ENCODE measurements around the gene C12orf76.

Gene C12orf76

DNA sequence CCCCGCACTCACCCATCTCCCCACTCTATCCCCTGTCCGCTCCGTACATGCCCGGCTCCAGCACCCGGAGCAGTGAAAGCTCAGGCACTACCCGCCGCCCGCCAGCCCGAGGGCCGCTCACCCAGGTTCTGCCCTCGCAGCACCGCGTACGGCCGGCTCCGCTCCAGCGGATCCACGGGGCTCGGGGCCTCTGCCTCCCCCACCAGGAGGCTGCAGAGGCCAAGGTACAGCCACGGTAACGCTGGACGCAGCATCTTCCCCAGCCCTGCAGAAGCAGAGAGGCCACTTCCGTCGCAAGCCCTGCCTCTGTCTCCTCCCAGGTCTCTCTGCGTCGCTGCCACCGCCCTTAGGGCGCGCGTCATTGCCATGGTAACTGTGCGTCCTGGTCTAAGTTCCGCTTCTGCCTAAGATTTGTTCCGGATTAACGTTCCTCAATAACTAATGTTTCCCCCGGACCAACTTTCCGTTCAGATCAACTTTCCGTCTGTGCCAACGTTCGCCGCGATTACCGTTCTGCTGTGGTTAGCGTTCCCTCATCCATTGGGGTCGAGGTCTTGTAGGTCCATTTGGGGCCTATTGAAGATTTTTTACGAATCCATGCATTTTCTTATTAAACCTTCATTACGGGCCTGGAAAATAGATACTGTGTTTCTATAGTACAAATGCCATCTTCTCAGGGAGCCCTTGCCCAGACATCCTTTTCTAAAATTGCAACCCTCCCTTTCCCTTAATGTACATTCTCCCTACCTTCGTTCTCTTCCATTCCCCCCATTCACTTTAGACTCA is at the start of gene C12orf76:
Gene C12orf76 (minus strand): TSS at position 281 of the 786 bp plus-strand sequence. CDS start 27 bp downstream, at position 254.
- H3K9me3 ChIP-seq (ENCODE audit: control insufficient read depth, insufficient read depth, low read depth, low read length), result no peaks in the 10 kb centered on the region
- POLR2A ChIA-PET, result interaction anchor here (0.6 to 1.2 kb wide), 3 partner anchors 7 to 987 kb away, joined by 3 to 4 read pairs (median 4); partner anchors contain the start of gene ANKRD13A
- CTCF ChIA-PET, result interaction anchor here (0.6 kb wide), 1 partner anchor 563 kb away, joined by 3 read pairs; no protein-coding TSS in a partner anchor
- H3K36me3 ChIP-seq (ENCODE audit: control insufficient read depth in 2 of 2, insufficient read depth in 1 of 2, low read length in 2 of 2), result peaks cover 0 to 3% of the 10 kb centered on the region in 2 experiments; a peak in 2 of 3 replicates
- H3K4me3 ChIP-seq (ENCODE audit: low read depth, low read length), result peak within 1 kb of the TSS; percentile 71
- no peaks in the 10 kb centered on the region; the same call in 1 of the 2 replicates for H3K4me1 ChIP-seq (ENCODE audit: control insufficient read depth, insufficient read depth, low read length)
- peak within 1 kb of the TSS; percentile 35 for H3K27ac ChIP-seq (ENCODE audit: extremely low read depth, low read depth, low read length)
- TF ChIP-seq REST (tag by site-specific recombination; IDR thresholded peaks at IDR 0.05), result peak; percentile 59
- no peak for TF ChIP-seq ZNF555 (tag by site-specific recombination; conservative IDR thresholded peaks at IDR 0.05)
- 0 out of 2 replicates have a peak, but pooled peaks have one; percentile 27 for TF ChIP-seq MZF1 (tag by site-specific recombination; IDR thresholded peaks at IDR 0.05; ENCODE audit: borderline replicate concordance)
- peak; percentile 68 for TF ChIP-seq ZBTB8A (tag by site-specific recombination; IDR thresholded peaks at IDR 0.05)
- TF ChIP-seq ZNF624 (tag by site-specific recombination; IDR thresholded peaks at IDR 0.05), result no peak
- TF ChIP-seq, protein P1, sequence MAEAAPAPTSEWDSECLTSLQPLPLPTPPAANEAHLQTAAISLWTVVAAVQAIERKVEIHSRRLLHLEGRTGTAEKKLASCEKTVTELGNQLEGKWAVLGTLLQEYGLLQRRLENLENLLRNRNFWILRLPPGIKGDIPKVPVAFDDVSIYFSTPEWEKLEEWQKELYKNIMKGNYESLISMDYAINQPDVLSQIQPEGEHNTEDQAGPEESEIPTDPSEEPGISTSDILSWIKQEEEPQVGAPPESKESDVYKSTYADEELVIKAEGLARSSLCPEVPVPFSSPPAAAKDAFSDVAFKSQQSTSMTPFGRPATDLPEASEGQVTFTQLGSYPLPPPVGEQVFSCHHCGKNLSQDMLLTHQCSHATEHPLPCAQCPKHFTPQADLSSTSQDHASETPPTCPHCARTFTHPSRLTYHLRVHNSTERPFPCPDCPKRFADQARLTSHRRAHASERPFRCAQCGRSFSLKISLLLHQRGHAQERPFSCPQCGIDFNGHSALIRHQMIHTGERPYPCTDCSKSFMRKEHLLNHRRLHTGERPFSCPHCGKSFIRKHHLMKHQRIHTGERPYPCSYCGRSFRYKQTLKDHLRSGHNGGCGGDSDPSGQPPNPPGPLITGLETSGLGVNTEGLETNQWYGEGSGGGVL (tag by site-specific recombination; IDR thresholded peaks at IDR 0.05), result no peak
- TF ChIP-seq ZNF610 (tag by site-specific recombination; IDR thresholded peaks at IDR 0.05; ENCODE audit: borderline replicate concordance), result peak; percentile 85
- TF ChIP-seq ZNF777 (tag by site-specific recombination; IDR thresholded peaks at IDR 0.05; ENCODE audit: borderline replicate concordance), result peak; percentile 84; the same call in 1 of the 2 replicates
- no peak for TF ChIP-seq IKZF3 (tag by site-specific recombination; IDR thresholded peaks at IDR 0.05)
- TF ChIP-seq ZNF37A (tag by site-specific recombination; IDR thresholded peaks at IDR 0.05), result no peak; the same call in 1 of the 2 replicates
- no peak for TF ChIP-seq ZNF433 (tag by site-specific recombination; IDR thresholded peaks at IDR 0.05; ENCODE audit: low read depth)
- no peak for TF ChIP-seq AEBP2 (tag by site-specific recombination; IDR thresholded peaks at IDR 0.05; ENCODE audit: borderline replicate concordance)
- TF ChIP-seq KLF17 (tag by site-specific recombination; IDR thresholded peaks at IDR 0.05), result peak; percentile 97
- TF ChIP-seq ZNF510 (tag by site-specific recombination; IDR thresholded peaks at IDR 0.05; ENCODE audit: insufficient replicate concordance), result no peak
- peak; percentile 79; the same call in 1 of the 2 replicates for TF ChIP-seq ZNF561 (tag by site-specific recombination; IDR thresholded peaks at IDR 0.05; ENCODE audit: borderline replicate concordance)
- TF ChIP-seq ZNF341 (tag by site-specific recombination; IDR thresholded peaks at IDR 0.05; ENCODE audit: low read depth), result no peak; the same call in 1 of the 2 replicates
- no peak for TF ChIP-seq ZNF529 (tag by site-specific recombination; IDR thresholded peaks at IDR 0.05; ENCODE audit: insufficient replicate concordance)
- TF ChIP-seq ZNF501 (tag by site-specific recombination; IDR thresholded peaks at IDR 0.05), result peak; percentile 93
- TF ChIP-seq ZNF121 (tag by site-specific recombination; IDR thresholded peaks at IDR 0.05), result no peak
- TF ChIP-seq ZNF701 (tag by site-specific recombination; IDR thresholded peaks at IDR 0.05), result no peak
- TF ChIP-seq, protein P2, sequence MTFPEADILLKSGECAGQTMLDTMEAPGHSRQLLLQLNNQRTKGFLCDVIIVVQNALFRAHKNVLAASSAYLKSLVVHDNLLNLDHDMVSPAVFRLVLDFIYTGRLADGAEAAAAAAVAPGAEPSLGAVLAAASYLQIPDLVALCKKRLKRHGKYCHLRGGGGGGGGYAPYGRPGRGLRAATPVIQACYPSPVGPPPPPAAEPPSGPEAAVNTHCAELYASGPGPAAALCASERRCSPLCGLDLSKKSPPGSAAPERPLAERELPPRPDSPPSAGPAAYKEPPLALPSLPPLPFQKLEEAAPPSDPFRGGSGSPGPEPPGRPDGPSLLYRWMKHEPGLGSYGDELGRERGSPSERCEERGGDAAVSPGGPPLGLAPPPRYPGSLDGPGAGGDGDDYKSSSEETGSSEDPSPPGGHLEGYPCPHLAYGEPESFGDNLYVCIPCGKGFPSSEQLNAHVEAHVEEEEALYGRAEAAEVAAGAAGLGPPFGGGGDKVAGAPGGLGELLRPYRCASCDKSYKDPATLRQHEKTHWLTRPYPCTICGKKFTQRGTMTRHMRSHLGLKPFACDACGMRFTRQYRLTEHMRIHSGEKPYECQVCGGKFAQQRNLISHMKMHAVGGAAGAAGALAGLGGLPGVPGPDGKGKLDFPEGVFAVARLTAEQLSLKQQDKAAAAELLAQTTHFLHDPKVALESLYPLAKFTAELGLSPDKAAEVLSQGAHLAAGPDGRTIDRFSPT (tag by site-specific recombination; IDR thresholded peaks at IDR 0.05), result peak; percentile 91
- peak; percentile 86 for TF ChIP-seq PRDM10 (tag by site-specific recombination; IDR thresholded peaks at IDR 0.05)
